GM19328 (cell line): ENCODE data around the gene ZCCHC4.
A peak's percentile ranks its signal among the peaks of the same experiment; 100 is the strongest.

Source experiments
- ATAC-seq: cut with Tn5 transposase; IDR thresholded peaks from one replicate; pipeline ENCODE4 v1.9.1; 2021; ENCODE audit warnings: mild to moderate bottlenecking, moderate library complexity; ENCODE audit not compliant: unreplicated experiment

ZCCHC4 gene

DNA sequence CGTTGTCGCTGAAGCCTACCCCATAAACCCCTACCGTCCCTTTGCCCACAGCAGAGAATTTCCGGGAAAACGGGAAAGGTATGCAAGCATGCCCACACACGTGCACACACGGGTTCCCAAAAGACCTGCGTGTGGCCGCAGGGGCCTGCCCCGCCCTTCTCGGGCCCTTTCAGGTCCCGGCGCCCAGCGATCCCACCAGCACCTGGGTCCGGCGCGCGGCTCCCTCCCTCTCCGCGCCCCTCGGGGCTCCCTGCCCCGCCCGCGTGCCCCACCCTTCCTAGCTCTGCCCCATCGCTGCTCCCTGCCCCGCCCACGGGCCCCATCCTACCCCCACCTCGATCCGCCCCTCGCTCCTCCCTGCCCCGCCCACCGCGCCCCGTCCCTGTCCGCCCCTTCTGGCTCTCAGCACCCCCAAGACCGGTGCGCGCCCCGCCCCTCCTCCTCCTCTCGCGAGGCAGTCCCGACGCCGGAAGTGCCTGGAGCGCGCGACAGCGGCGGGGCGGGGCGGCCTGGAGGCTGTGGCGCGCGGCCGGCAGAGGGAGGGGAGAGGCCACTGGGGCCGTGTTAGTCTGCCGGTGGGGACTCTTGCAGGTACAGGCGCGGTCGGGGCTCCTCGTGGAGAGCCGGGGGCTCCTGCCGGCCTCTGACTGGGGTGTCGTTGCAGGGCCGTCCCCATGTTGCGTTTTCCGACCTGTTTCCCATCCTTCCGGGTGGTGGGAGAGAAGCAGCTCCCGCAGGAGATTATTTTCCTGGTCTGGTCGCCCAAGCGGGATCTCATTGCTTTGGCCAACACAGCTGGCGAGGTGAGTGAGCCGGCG lies 64.4 kb downstream of the ZCCHC4 start, which contains the start of gene ANAPC4:
Gene ANAPC4 (plus strand): TSS at position 510 of the 818 bp plus-strand sequence. CDS start 165 bp downstream, at position 675.
- peak; percentile 96 for ATAC-seq

DNA sequence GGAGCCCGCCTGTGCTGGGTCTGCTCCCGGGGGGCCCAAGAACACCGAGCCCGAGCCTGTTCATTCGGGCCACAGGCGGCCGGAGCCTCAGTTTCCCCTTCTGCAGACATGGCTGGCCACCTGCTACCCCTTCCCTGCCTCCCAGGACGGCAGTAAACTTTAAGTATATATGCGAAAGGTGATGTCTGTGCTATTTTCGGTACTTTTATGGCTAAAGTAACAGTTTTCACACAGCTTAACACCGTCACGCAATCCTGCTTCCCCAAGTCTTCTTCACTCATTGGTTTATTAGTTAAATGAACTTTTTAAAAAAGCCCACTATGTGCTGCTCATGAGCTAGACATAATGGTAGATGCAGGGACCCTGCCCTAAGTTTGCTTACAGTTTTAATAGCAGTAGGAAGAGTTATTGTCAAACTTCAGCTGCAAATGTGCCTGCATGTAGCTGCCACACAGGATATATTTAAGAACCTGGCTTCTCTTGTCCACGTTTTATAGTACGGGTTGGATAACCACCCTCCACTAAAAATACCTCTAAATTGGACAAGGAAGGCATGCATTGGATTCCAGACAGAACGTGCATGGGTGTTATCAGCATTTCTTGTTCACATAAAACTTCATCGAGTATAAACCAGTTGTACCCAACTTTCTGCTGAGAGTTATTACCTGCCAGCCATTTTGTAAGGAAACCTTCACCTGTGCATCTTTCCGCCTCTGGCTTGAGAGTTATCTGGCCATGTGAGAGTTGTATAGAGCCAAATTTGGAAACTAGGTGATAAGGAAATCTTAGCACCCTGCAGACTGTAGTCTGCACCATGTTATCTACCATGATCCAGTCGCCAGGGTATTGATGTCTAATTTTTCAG lies 65.2 kb downstream of the ZCCHC4 start:
- ATAC-seq: peak; percentile 1

- ATAC-seq: no peak
These were observed 65.8 kb downstream of the ZCCHC4 start for GRCh38 chr4:25378437-25378743.

DNA sequence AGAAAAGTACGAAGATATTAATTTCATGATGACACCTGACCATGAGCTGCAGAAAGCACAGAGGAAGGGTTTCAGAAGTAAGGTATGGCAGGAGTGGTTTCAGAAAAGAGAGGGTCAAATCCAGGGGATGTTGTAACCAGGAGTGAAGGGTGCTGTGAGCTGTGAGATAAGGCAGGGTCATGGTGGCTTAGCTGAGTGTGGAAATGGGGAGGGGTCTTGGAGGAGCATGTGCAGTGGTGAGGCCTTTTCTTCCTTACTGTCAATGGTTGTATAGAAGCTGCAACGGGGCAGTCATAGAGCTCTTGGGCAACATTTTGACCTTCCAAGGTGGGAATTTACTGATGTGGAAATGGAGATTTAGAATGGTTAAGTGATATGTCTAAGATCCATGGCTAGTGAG lies 67.0 kb downstream of the ZCCHC4 start:
- no peak for ATAC-seq

- no peak for ATAC-seq
These were observed 71.1 kb downstream of the ZCCHC4 start for GRCh38 chr4:25383647-25384046.

DNA sequence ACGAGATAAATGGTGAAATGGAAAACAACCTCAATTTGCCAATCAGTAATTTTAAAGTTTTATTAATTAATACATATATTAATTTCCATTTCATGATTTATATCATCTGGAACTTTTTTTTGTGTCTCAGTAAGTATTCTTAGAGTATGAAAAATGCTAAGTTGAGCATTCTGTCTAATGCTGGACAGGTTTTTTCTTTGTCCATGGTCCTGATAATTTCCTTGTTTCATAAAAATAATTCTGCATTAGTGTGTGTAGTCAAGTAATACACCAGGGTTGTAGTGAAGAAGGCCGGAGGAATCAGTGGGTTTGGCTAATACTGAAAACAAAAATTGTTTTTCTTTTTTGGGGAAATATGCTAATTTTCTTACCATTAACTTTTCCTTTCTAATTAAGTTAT lies 74.4 kb downstream of the ZCCHC4 start:
- no peak for ATAC-seq

- no peak for ATAC-seq
These were observed 84.7 kb downstream of the ZCCHC4 start for GRCh38 chr4:25397305-25397704.

DNA sequence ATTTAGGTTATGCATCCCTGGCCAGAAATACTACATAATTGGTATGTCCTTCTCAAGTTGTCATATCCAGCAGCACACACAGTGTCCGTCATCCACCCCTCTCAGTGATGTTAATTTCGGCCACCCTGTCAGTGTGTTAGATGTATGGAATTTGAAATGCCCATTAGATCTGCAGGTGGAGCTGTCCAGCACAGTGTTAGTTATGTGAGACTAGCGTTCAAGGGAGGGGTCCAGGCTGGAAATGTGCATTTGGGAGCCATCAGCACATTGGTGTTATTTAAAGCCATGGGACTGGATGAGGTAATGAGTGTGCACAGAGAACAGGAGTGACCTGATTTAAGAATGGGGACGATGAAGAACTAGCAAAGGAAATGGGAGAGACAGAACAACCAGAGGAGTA lies 86.9 kb downstream of the ZCCHC4 start:
- ATAC-seq: no peak

- ATAC-seq: no peak
These were observed 88.5 kb downstream of the ZCCHC4 start for GRCh38 chr4:25401066-25401465.

GRCh38 chr4:25402521-25402920 lies 89.9 kb downstream of the ZCCHC4 start:
- ATAC-seq: no peak

GRCh38 chr4:25403699-25404098 lies 91.1 kb downstream of the ZCCHC4 start:
- no peak for ATAC-seq

GRCh38 chr4:25405453-25405852 lies 92.9 kb downstream of the ZCCHC4 start:
- ATAC-seq: no peak

GRCh38 chr4:25406081-25406692 lies 93.6 kb downstream of the ZCCHC4 start:
- no peak for ATAC-seq

GRCh38 chr4:25410820-25411529 lies 98.4 kb downstream of the ZCCHC4 start:
- no peak for ATAC-seq

- ATAC-seq: no peak
These were observed 100.7 kb downstream of the ZCCHC4 start for GRCh38 chr4:25413261-25413660.

DNA sequence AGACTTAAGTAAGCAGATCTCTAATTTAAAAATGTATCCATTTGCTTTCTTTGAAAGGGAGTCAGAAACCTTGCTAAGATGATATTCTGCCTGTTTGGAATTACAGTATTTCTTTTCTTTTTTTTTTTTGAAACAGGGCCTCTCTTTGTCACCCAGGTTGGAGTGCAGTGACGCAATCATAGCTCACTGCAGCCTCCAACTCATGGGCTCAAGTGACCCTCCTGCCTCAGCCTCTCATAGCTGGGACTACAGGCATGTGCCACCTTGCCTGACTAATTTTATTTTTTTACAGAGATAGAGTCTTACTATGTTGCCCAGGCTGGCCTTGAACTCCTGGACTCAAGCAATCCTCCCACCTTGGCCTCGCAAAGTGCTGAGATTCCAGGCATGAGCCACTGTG lies 104.4 kb downstream of the ZCCHC4 start:
- no peak for ATAC-seq
